VCaP (cell line): Measurements from ENCODE around the gene CCDC149.

ENCODE experiments used
- H3K27ac ChIP-seq: fragments of 450-650 bp; 2 replicates; pipeline ENCODE4 v1.5.1; 2017
- CTCF ChIP-seq: fragments of 450-650 bp; conservative IDR thresholded peaks from 2 replicates; pipeline ENCODE4 v1.5.1; 2017; ENCODE audit warnings: mild to moderate bottlenecking, moderate library complexity

The CCDC149 gene

DNA sequence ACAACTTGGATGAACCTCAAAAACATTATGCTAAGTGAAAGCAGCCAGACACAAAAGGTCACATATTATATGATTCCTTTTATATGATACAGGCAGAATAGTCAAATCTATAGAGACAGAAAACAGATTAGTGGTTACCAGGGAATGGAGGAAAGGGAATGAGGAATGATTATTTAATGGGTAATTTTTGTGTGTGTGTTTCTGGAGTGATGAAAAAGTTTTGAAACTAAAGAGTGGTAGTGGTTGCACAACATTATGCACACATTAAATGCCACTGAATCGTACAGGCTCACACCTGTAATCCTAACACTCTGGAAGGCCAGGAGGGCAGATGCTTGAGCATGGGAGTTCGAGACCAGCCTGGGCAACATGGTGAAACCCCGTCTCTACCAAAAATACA is 137.1 kb downstream of the CCDC149 start:
- TF ChIP-seq CTCF, result no peak
- H3K27ac ChIP-seq, result no peak overlapping the region

- no peak for TF ChIP-seq CTCF
- no peak overlapping the region for H3K27ac ChIP-seq
These were observed 137.7 kb downstream of the CCDC149 start for GRCh38 chr4:24775032-24775605.

- no peak overlapping the region for H3K27ac ChIP-seq
- TF ChIP-seq CTCF, result no peak
These were observed 138.4 kb downstream of the CCDC149 start for GRCh38 chr4:24774452-24774851.

DNA sequence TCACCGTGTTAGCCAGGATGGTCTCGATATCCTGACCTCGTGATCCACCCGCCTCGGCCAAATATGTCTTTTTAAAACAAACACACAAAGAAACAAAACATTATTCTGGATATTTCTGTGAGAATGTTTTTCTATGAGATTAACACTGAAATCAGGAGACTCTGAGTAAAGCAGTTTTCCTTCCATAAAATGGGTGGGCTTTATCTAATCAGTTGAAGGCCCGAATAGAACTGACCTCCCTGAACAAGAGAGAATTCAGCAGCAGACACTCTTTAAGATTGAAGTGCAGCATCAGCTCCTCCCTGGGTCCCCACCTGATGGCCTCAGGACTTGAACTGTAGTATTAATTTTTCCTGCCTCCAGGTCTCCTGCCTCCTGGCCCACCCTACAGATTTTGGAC is 139.9 kb downstream of the CCDC149 start:
- H3K27ac ChIP-seq, result no peak overlapping the region
- no peak for TF ChIP-seq CTCF

DNA sequence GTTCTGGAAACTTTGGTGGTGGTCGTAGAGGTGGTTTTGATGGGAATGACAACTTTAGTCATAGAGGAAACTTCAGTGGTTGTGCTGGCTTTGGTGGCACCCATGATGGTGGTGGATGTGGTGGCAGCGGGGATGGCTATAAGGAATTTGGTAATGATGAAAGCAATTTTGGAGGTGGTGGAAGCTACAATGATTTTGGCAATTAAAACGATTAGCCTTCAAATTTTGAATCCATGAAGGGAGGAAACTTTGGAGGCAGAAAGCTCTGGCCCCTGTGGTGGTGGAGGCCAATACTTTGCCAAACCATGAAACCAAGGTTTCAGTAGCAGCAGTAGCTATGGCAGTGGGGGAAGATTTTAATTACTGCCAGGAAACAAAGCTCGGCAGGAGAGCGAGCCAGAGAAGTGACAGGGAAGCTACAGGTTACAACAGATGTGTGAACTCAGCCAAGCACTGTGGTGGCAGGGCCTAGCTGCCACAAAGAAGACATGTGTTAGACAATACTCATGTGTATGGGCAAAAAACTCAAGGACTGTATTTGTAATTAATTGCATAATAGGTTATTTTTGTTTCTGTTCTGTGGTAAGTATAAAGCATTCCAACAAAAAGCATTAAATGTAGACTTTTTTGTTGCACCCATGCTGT is 140.7 kb downstream of the CCDC149 start:
- TF ChIP-seq CTCF, result no peak
- H3K27ac ChIP-seq, result no peak overlapping the region

DNA sequence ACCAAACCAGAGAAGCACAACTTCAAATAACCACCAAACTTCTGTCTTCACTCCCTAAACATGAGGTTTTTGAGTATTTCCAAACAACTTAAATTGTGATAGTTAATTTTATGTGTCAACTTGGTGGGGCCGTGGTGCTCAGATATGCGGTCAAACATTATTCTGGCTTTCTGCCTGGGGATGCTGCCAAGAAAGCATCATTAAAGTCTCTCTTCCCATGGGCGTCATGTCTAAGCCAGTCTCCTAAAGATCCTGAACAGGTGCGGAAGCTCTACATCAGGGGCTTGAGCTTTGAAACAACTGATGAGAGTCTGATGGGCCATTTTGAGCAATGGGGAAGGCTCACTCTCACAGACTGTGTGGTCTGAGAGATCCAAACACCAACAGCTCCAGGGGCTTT is 141.6 kb downstream of the CCDC149 start:
- no peak for TF ChIP-seq CTCF
- H3K27ac ChIP-seq, result no peak overlapping the region

DNA sequence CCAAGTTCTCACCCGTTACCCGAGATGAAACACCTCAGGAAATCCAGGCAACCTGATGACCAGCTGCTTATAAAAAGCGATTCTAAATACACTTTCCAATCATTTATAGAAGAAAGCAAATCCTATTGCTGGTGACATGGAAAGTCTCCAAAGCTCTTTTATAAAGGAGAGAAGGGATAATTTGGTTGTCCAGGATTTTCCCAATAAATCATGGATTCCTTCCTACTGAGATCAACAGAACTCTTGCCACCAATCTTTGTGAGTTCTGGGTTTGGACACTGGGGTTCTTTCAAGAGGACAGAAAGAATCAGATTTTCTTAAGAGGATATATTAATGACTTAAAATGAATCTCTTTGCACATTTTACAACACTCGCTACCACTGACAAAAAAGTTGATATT is 142.2 kb downstream of the CCDC149 start:
- no peak overlapping the region for H3K27ac ChIP-seq
- TF ChIP-seq CTCF, result no peak
